IMR-90 (cell line): ENCODE measurements around the gene CAV3. TPM values are rescaled to one million over a fixed set of nuclear protein-coding genes. Genes with fewer than 3 reads are reported as not detected.

Experiments
- ATAC-seq: fragments of 200-7000 bp; cut with Tn5 transposase; 2 replicates; pipeline ENCODE4 v1.9.1; 2020; ENCODE audit warnings: low read depth, mild to moderate bottlenecking, moderate library complexity
- BruUV-seq: library from RNA; stranded (reverse); fragments of 400-500 nt; replicated peaks from 2 replicates; lab custom pipeline; 2021; lab: Mats Ljungman, UMichigan
- CTCF ChIA-PET: fragments of 300-600 bp; formaldehyde crosslinking; extraction: SDS; loops from one replicate; lab custom pipeline; 2021; ENCODE audit warnings: antibody characterized with exemption; lab: Yijun Ruan, JAX
- POLR2A ChIA-PET: fragments of 300-600 bp; sonication (Branson Sonifier 250); formaldehyde crosslinking; loops from one replicate; lab custom pipeline; 2022; ENCODE audit warnings: antibody characterized with exemption; ENCODE audit not compliant: unreplicated experiment; lab: Charles Lee
- DNase-seq: peaks from one replicate; pipeline ENCODE4 v3.0.0; 2013
- H2AFZ ChIP-seq: replicated peaks from 2 replicates; pipeline ENCODE3; 2013; ENCODE audit warnings: low read length, mild to moderate bottlenecking; ENCODE audit not compliant: poor library complexity
- H2AK5ac ChIP-seq: 2 replicates; pipeline ENCODE4 v1.6.1; 2013; ENCODE audit warnings: low read depth, low read length, inconsistent platforms
- H2AK9ac ChIP-seq: replicated peaks from 2 replicates; pipeline ENCODE3; 2013; ENCODE audit warnings: mild to moderate bottlenecking, low read depth, low read length, moderate library complexity; ENCODE audit not compliant: poor library complexity
- H2BK120ac ChIP-seq: 2 replicates; pipeline ENCODE4 v1.6.1; 2013; ENCODE audit warnings: low read depth, low read length, inconsistent platforms
- H2BK15ac ChIP-seq: 3 replicates; pipeline ENCODE4 v1.6.1; 2013; ENCODE audit warnings: low read depth, low read length, inconsistent platforms
- H2BK20ac ChIP-seq: 2 replicates; pipeline ENCODE4 v1.6.1; 2013; ENCODE audit warnings: low read depth, mild to moderate bottlenecking, inconsistent platforms, low read length, moderate library complexity
- H2BK5ac ChIP-seq: 2 replicates; pipeline ENCODE4 v1.6.1; 2013; ENCODE audit warnings: mild to moderate bottlenecking, low read depth, low read length, inconsistent platforms; ENCODE audit not compliant: poor library complexity, severe bottlenecking
- H3K14ac ChIP-seq: replicated peaks from 2 replicates; pipeline ENCODE4 v1.6.1; 2013; ENCODE audit warnings: low read depth, low read length, inconsistent platforms
- H3K18ac ChIP-seq: 2 replicates; pipeline ENCODE4 v1.6.1; 2013; ENCODE audit warnings: low read depth, low read length, control low read depth
- H3K23ac ChIP-seq: 2 replicates; pipeline ENCODE4 v1.6.1; 2013; ENCODE audit warnings: low read depth, low read length, inconsistent platforms
- H3K27ac ChIP-seq: 2 replicates; pipeline ENCODE4 v1.5.1; 2013; ENCODE audit warnings: mild to moderate bottlenecking, control low read depth, low read length; ENCODE audit not compliant: insufficient read depth
- H3K27me3 ChIP-seq: 2 replicates; pipeline ENCODE4 v1.6.1; 2013; ENCODE audit warnings: low read length; ENCODE audit not compliant: control insufficient read depth, insufficient read depth
- H3K36me3 ChIP-seq: 2 replicates; pipeline ENCODE4 v1.6.1; 2013; ENCODE audit warnings: low read length, mixed read lengths; ENCODE audit not compliant: control insufficient read depth, insufficient read depth
- H3K4ac ChIP-seq: 2 replicates; pipeline ENCODE4 v1.6.1; 2013; ENCODE audit warnings: low read depth, low read length, inconsistent platforms
- H3K4me1 ChIP-seq: 2 replicates; pipeline ENCODE4 v1.6.1; 2013; ENCODE audit warnings: low read length, mixed read lengths; ENCODE audit not compliant: control insufficient read depth, insufficient read depth
- H3K4me2 ChIP-seq: 2 replicates; pipeline ENCODE4 v1.6.1; 2013; ENCODE audit warnings: low read depth, mild to moderate bottlenecking, control low read depth, low read length, moderate library complexity
- H3K4me3 ChIP-seq: 2 replicates; pipeline ENCODE4 v1.5.1; 2013; ENCODE audit warnings: low read depth, mild to moderate bottlenecking, control low read depth, low read length, moderate library complexity; ENCODE audit not compliant: insufficient read depth
- H3K56ac ChIP-seq: 2 replicates; pipeline ENCODE4 v1.6.1; 2013; ENCODE audit warnings: low read length, inconsistent platforms; ENCODE audit not compliant: insufficient read depth; ENCODE audit errors: extremely low read depth
- H3K79me1 ChIP-seq, 2 experiments: 2 replicates each; pipeline ENCODE4 v1.6.1; 2013; ENCODE audit warnings: low read length in 2 of 2, inconsistent platforms in 1 of 2, low read depth in 1 of 2
- H3K9ac ChIP-seq: 2 replicates; pipeline ENCODE4 v1.6.1; 2013; ENCODE audit warnings: low read depth, low read length, control low read depth
- H3K9me1 ChIP-seq: 2 replicates; pipeline ENCODE4 v1.6.1; 2013; ENCODE audit warnings: low read length, inconsistent platforms; ENCODE audit not compliant: insufficient read depth
- H3K9me3 ChIP-seq: 2 replicates; pipeline ENCODE4 v1.6.1; 2013; ENCODE audit warnings: low read length; ENCODE audit not compliant: control insufficient read depth, insufficient read depth
- H4K20me1 ChIP-seq: 2 replicates; pipeline ENCODE4 v1.6.1; 2013; ENCODE audit warnings: low read length, inconsistent platforms; ENCODE audit not compliant: insufficient read depth
- H4K5ac ChIP-seq: 2 replicates; pipeline ENCODE4 v1.6.1; 2013; ENCODE audit warnings: mild to moderate bottlenecking, low read depth, low read length, control low read depth
- H4K8ac ChIP-seq, 2 experiments: 2 replicates each; pipeline ENCODE4 v1.6.1; 2013; ENCODE audit warnings: low read depth in 2 of 2, low read length in 2 of 2, control low read depth in 1 of 2, inconsistent platforms in 1 of 2
- H4K91ac ChIP-seq: 2 replicates; pipeline ENCODE4 v1.6.1; 2013; ENCODE audit warnings: low read depth, low read length, inconsistent platforms; ENCODE audit not compliant: insufficient read depth
- BHLHE40 ChIP-seq: fragments of 150-350 bp; IDR thresholded peaks from 2 replicates; pipeline ENCODE4 v1.6.1; 2016; ENCODE audit warnings: mild to moderate bottlenecking, low read depth, low read length
- CEBPB ChIP-seq: IDR thresholded peaks from 2 replicates; pipeline ENCODE4 v1.6.1; 2012; ENCODE audit warnings: low read depth, low read length, improper control_type of control experiment
- CHD1 ChIP-seq: IDR thresholded peaks from 2 replicates; pipeline ENCODE4 v1.6.1; 2012; ENCODE audit warnings: low read depth, low read length, improper control_type of control experiment
- FOS ChIP-seq: fragments of 150-350 bp; IDR thresholded peaks from 2 replicates; pipeline ENCODE4 v1.6.1; 2016; ENCODE audit warnings: low read depth, low read length
- MAFK ChIP-seq: IDR thresholded peaks from 2 replicates; pipeline ENCODE4 v1.6.1; 2012; ENCODE audit warnings: low read depth, low read length, improper control_type of control experiment
- MAZ ChIP-seq: IDR thresholded peaks from 2 replicates; pipeline ENCODE4 v1.6.1; 2012; ENCODE audit warnings: low read depth, mild to moderate bottlenecking, low read length, improper control_type of control experiment, moderate library complexity, borderline replicate concordance
- MXI1 ChIP-seq: IDR thresholded peaks from 2 replicates; pipeline ENCODE4 v1.6.1; 2012; ENCODE audit warnings: low read depth, mild to moderate bottlenecking, low read length, moderate library complexity, borderline replicate concordance
- NFE2L2 ChIP-seq: fragments of 150-350 bp; IDR thresholded peaks from 2 replicates; pipeline ENCODE4 v1.6.1; 2016; ENCODE audit warnings: low read depth, mild to moderate bottlenecking, low read length
- POLR2A ChIP-seq: IDR thresholded peaks from 2 replicates; pipeline ENCODE4 v1.6.1; 2012; ENCODE audit warnings: mild to moderate bottlenecking, low read depth, low read length
- RAD21 ChIP-seq: IDR thresholded peaks from 2 replicates; pipeline ENCODE4 v1.6.1; 2012; ENCODE audit warnings: low read length, improper control_type of control experiment
- RCOR1 ChIP-seq: IDR thresholded peaks from 2 replicates; pipeline ENCODE4 v1.6.1; 2012; ENCODE audit warnings: mild to moderate bottlenecking, low read length, improper control_type of control experiment; ENCODE audit not compliant: insufficient replicate concordance
- RFX5 ChIP-seq: IDR thresholded peaks from 2 replicates; pipeline ENCODE4 v1.8.0; 2012; ENCODE audit warnings: low read depth, mild to moderate bottlenecking, low read length, moderate library complexity
- WGBS, 2 experiments: methylation state at CpG; one replicate each; pipeline versions ENCODE4 v1.1.5 to v1.1.7; 2013; ENCODE audit warnings: missing lambda C conversion rate in 2 of 2; ENCODE audit not compliant: insufficient read length in 1 of 2; ENCODE audit errors: extremely low coverage in 2 of 2; 5-methylcytosine and 5-hydroxymethylcytosine counted together
- dilution Hi-C: fragments of 300-500 bp; cut with HindIII; formaldehyde crosslinking; loops from one replicate; pipeline ENCODE4 v1.14.3; 2018; ENCODE audit warnings: low sequenced_read_pairs; ENCODE audit not compliant: unreplicated experiment
- in situ Hi-C: fragments of 300-500 bp; cut with MboI; formaldehyde crosslinking; loops from 3 replicates; pipeline ENCODE4 v1.14.3; 2019; ENCODE audit warnings: low sequenced_read_pairs, inconsistent platforms, mixed read lengths
- intact Hi-C: fragments of 100-400 bp; cut with micrococcal nuclease; formaldehyde crosslinking; loops from 2 replicates; pipeline ENCODE4 v1.10.0; 2022
- polyA plus RNA-seq, 3 experiments: library from polyadenylated mRNA; depleted of rRNA; stranded (reverse); fragments of >200 nt; gene quantifications; 2 replicates each; pipeline ENCODE4 v1.2.3, GENCODE V29; 2012; ENCODE audit warnings: low replicate concordance in 1 of 3
- total RNA-seq: library from RNA; depleted of rRNA; stranded (reverse); fragments of >200 nt; gene quantifications from 2 replicates; pipeline ENCODE4 v1.2.3, GENCODE V29; 2012
- TF ChIP-seq, protein P1 (sequence below): conservative IDR thresholded peaks from 2 replicates; pipeline ENCODE4 v1.5.1; 2012; ENCODE audit warnings: mild to moderate bottlenecking, low read depth, low read length, improper control_type of control experiment
- TF ChIP-seq, protein P2 (sequence below): fragments of 150-350 bp; IDR thresholded peaks from 2 replicates; pipeline ENCODE4 v1.6.1; 2016; ENCODE audit warnings: low read depth, mild to moderate bottlenecking, low read length, moderate library complexity, borderline replicate concordance

CAV3 gene
- total and polyA plus RNA-seq, 2 of the 4 experiments (the other 2 are of a cell fraction), result 0.17 to 0.36 TPM

DNA sequence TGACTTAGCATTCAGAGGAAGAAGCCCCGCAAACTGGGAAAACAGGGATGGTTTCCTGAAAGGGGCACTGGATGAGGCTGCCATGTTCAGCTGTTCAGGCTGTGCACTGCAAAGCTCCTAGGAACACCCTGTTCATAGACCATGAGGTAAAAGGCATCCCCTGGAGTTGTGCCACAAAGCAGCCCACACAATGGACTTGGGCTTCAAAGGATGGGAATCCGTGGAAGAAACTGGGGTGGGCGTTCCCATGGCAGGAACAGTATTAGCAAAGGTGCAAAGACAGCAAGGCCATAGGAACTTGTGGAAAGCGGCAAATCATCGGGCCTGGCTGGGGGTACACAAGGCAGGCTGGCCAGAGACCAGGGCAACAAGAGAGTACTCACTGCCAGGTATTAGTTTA is 26.9 kb downstream of the CAV3 start:
- Histone ChIP-seq H3K14ac (no peak overlapping the region), H3K4ac (no peak overlapping the region), H2BK15ac (no peak overlapping the region), H3K79me1 (no peaks in the 10 kb centered on the region; a peak in 1 of 4 replicates), H3K4me2 (no peak overlapping the region), H2BK120ac (no peak overlapping the region), H3K27ac (no peak overlapping the region), H3K9me1 (no peaks in the 10 kb centered on the region; the same call in 1 of the 2 replicates), H3K23ac (no peak overlapping the region), H2BK20ac (no peak overlapping the region), H3K56ac (no peak overlapping the region), H4K91ac (no peak overlapping the region), H3K18ac (no peak overlapping the region), H3K27me3 (no peaks in the 10 kb centered on the region), H4K8ac (no peak overlapping the region), H4K20me1 (no peaks in the 10 kb centered on the region), H4K5ac (no peak overlapping the region), H2AFZ (no peak overlapping the region), H3K9ac (no peak overlapping the region), H3K9me3 (no peaks in the 10 kb centered on the region), H2AK9ac (no peak overlapping the region), H3K4me1 (no peaks in the 10 kb centered on the region), H3K36me3 (no peaks in the 10 kb centered on the region), H3K4me3 (no peak overlapping the region), H2BK5ac (no peak overlapping the region), H2AK5ac (no peak overlapping the region)
- 100% methylated on average over 3 of the region's 5 CpGs; no CpG with 5 or more reads in 1 of the 2 experiments for WGBS, 2 experiments
- DNase-seq (no peak), ATAC-seq (no peak)
- intact Hi-C loops (no loop called here), in situ Hi-C loops (loop anchor here (25.0 kb wide), 1 partner anchor 302 kb away; no protein-coding TSS in a partner anchor), dilution Hi-C loops (no loop called here)
- no TSS peak for BruUV-seq
- CTCF ChIA-PET, result interaction anchor here (2.2 kb wide), 1 partner anchor 9 kb away, joined by 11 read pairs; the partner anchor contains the start of gene OXTR
- TF ChIP-seq MXI1, result no peak
- no peak for TF ChIP-seq CEBPB
- TF ChIP-seq MAFK, result no peak
- TF ChIP-seq, protein P1, sequence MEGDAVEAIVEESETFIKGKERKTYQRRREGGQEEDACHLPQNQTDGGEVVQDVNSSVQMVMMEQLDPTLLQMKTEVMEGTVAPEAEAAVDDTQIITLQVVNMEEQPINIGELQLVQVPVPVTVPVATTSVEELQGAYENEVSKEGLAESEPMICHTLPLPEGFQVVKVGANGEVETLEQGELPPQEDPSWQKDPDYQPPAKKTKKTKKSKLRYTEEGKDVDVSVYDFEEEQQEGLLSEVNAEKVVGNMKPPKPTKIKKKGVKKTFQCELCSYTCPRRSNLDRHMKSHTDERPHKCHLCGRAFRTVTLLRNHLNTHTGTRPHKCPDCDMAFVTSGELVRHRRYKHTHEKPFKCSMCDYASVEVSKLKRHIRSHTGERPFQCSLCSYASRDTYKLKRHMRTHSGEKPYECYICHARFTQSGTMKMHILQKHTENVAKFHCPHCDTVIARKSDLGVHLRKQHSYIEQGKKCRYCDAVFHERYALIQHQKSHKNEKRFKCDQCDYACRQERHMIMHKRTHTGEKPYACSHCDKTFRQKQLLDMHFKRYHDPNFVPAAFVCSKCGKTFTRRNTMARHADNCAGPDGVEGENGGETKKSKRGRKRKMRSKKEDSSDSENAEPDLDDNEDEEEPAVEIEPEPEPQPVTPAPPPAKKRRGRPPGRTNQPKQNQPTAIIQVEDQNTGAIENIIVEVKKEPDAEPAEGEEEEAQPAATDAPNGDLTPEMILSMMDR, result no peak
- no peak for TF ChIP-seq CHD1
- no peak for TF ChIP-seq RCOR1
- no peak for TF ChIP-seq FOS
- TF ChIP-seq RFX5, result no peak
- TF ChIP-seq BHLHE40, result no peak
- no peak for TF ChIP-seq NFE2L2
- TF ChIP-seq, protein P2, sequence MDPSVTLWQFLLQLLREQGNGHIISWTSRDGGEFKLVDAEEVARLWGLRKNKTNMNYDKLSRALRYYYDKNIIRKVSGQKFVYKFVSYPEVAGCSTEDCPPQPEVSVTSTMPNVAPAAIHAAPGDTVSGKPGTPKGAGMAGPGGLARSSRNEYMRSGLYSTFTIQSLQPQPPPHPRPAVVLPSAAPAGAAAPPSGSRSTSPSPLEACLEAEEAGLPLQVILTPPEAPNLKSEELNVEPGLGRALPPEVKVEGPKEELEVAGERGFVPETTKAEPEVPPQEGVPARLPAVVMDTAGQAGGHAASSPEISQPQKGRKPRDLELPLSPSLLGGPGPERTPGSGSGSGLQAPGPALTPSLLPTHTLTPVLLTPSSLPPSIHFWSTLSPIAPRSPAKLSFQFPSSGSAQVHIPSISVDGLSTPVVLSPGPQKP, result no peak
- no peak for TF ChIP-seq RAD21
- no peak for TF ChIP-seq POLR2A
- no peak for TF ChIP-seq MAZ
- POLR2A ChIA-PET, result no interaction called here
